NCI-H2029 (cell line): ENCODE measurements around the gene OR1F1.
"Not testable (repeated sequence)": the region's sequence is repeated elsewhere in the genome, so short reads cannot be mapped to it uniquely, and the experiment has no call there.

Experiments
- DNase-seq: peaks from one replicate; lab custom pipeline; 2025; lab: John Stamatoyannopoulos, UW

The OR1F1 gene

GRCh38 chr16:3150346-3151218, 37.4 kb upstream of the OR1F1 start:
- peak; percentile 92 for DNase-seq

DNA sequence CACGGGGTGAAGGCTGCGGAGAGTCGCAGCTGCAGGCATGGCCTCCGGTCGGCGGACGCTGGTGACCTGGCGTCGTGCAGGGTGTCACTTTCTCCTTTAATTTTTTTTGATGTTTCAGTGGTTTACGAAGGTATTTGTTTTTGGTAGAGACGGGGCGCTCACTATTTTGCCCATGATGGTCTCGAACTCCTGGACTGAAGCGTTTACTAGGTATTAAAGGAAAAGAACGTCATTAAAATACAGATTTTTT, 36.1 kb upstream of the OR1F1 start:
- no peak for DNase-seq

DNA sequence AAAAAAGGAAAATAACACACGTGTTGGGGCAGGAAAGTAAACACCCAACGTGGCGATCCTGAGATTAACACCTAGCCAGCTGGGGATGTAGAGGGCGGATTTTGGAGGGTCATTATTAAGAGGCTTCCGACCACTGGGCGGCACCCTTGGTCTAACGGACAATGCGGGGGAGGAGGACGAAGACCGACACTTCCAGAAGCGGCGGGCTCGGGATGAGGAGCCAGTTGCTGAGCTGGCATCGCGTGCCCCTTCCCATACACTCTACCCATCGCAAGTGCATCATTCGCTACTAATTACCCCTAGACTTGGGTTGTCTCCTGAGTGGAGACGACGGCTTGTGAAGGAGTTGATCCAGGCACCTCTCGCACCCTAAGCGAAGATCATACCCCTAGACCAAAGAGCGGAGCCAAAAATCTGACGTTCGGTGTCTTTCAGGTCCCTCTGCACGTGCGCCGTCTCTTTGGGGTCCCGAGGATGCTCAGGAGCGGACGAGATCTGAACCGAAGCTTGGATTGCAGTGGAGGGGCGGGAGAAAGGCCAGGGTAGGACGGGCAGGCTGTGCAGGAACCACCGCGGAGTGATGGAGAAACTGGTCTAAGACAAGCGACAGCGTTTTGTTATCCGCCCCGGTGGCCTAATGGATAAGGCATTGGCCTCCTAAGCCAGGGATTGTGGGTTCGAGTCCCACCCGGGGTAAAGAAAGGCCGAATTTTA, 35.6 kb upstream of the OR1F1 start:
- peak; percentile 71 for DNase-seq

DNA sequence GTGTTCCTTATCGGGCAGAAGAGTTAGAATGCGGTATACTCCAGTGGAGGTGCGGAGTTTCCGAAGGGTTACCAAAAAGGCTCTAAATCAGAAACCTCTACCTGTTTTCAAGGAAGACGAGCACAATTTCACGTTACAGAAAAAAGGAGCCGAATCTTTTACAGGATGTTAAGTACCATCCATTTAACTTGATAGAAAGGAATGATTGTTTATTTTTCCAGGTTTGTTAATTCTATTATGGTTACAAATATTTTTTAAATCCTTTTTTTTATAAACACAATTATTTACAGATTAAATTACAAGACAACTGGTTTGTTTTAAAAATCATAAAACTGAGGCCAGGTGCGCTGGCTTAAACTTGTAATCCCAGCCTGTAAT, 35.0 kb upstream of the OR1F1 start:
- DNase-seq = no peak

GRCh38 chr16:3155181-3155580, 32.8 kb upstream of the OR1F1 start:
- no peak for DNase-seq

GRCh38 chr16:3155972-3156371, 32.0 kb upstream of the OR1F1 start:
- DNase-seq = no peak

- DNase-seq = peak; percentile 38
These were observed 30.6 kb upstream of the OR1F1 start for GRCh38 chr16:3157229-3158025.

GRCh38 chr16:3158026-3158509, 29.9 kb upstream of the OR1F1 start:
- DNase-seq = no peak

DNA sequence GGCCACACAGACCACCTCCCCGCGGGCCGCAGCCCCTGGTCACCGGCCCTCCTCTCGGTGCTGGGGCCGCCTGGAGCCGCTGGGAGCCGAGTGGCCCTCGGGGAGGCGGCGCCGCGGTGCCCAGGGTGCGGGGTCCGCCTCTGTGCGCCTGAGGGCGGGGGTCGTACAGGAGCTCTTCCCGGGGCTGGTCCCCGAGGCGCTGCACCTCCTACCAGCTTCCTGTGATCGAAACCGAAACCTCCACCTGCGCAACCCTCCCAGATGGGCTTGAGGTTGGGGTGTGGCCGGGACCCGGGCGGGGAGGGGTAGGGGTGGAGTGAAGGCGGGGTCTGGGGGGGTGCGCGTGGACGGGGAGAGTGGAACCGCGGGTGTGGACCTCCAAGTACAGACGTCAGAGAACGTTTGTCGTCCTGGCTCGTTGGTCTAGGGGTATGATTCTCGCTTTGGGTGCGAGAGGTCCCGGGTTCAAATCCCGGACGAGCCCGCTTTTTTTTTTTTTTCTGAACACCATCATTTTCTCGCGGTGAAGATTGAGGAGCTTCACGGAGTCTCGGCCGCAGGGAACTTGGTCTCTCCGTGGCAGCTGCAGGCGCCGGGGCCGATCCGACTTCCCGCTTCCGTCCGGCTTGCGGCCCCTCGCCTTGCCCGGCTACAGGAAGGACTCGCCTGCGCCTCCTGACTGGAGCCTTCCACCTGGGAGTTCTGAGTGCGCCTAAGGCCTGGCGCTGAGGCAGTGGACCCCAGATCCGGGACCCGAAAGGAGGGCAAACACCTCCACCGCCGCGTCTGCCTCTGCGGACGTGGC, 29.3 kb upstream of the OR1F1 start:
- peak; percentile 62 for DNase-seq

GRCh38 chr16:3161235-3162018, 26.6 kb upstream of the OR1F1 start:
- DNase-seq = no peak

DNA sequence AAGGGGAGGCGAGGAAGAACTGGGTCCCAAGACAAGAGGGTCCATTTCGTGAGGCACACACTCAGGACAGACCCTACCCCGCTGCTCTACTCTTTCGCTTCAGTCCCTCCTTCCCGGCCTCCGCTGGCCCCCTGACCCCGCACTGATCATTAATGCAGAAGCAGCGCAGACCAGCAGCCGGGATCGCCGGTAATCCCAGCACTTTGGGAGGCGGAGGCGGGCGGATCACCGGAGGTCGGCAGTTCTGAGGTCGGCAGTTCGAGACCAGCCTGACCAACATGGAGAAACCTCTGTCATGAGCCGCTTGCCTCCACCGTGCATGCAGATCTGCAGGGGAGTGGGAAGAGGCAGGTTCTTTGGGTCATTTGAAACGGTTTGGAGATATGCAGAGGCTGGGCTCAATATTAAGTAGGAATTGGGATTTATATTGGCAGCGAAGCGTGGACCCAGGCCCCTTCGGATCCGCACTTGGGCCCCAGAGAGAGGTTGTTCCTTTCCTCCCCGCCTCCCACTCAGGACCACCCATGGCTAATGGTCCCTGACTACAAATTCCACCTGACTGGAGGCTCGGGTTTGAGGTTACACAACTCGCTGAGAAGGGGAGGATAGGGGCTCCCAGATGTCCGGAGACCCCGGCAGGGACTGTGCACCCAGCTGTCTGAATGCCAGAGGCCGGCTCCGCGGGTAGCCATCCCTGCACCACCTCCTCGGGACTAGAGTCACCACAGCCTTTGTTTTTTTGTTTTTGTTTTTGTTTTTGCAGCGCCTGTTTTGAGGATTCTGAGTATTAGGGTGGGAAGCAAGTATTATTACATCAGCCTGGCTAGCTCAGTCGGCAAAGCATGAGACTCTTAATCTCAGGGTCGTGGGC, 23.6 kb upstream of the OR1F1 start:
- no peak for DNase-seq

DNA sequence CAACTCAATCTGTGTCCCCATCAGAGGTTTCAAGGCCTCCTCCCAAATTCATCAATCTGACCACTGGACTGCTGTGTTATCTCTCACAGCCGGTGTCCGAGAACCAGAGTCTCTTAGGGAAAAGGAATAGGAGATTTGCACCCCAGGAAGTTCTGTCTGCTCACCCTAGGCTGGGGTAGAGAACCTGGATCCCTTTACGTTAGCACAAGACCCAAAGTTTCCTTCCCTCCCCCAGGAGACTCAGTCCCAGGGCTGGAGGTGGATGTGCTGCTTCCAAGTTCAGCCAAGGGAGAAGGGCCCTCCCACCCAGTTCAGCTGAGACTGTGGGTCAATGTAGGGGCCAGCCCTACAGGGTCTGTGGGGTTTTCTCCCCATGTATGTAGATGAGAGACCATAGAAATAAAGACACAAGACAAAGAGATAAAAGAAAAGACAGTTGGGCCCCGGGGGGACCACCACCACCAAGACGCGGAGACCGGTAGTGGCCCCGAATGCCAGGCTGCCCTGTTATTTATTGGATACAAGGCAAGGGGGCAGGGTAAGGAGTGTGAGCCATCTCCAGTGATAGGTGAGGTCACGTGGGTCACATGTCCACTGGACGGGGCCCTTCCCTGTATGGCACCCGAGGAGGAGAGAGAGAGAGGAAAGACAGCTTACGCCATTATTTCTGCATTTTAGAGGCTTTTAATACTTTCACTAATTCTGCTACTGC, 22.7 kb upstream of the OR1F1 start:
- no peak for DNase-seq

DNA sequence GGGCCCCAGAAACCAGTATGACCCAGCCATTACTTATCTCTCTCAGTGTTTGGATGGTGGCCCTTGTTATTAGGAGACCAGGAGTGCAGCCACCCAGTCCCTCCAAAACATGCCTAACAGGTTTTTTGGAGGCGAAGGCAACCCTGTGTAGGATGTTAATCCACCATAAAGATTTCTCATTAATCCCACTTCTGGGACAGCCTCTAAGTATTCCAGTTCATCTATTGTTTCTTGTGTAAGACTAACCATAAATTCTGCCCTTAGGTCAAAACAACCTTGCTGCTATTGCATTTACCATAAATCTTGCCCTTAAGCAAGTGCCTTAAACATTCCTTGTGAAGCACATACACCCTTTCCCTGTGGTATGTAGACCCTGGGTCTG, 21.5 kb upstream of the OR1F1 start:
- DNase-seq = no peak

- DNase-seq = not testable (repeated sequence)
These were observed 19.3 kb upstream of the OR1F1 start for GRCh38 chr16:3168729-3169128.

- no peak for DNase-seq
These were observed 17.4 kb upstream of the OR1F1 start for GRCh38 chr16:3170440-3171180.

DNA sequence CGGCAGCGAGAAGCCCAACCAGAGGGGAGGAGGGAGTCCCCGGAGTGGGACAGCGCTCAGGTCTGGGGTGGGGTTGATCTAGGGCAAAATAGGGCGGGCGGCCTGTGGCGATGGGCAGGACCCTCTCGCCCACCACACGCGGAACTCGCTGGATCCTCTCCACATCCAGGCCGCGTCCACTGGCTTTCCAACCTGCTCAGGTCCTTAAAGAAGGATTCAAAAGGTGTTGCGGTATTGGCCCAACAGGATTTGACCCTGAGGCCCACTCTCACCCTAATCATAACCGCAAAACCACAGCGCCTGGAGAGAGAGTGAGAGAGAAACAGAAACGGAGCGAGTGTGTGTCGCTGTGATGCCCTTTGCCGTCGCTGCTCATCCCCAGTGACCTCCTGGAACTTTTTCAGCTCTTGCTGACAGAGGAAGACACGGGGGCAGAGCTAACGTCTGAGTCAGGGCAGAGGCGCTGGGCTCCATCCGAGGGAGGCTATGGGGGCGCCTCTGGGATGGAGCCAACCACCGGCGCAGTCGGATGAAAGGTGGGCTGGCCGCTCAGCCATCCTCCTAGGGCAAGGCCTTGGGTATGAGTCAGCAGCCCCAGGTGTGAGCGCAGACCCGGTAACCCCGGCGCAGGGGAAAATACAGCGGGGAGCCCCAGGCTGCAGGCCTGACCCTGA, 16.7 kb upstream of the OR1F1 start:
- no peak for DNase-seq

GRCh38 chr16:3171855-3172593, 16.0 kb upstream of the OR1F1 start:
- DNase-seq = no peak
